HUES48 (cell line): ENCODE data around the gene SGF29.

Source experiments
- H3K27ac ChIP-seq: one replicate; pipeline ENCODE4 v1.7.0; 2013; ENCODE audit warnings: low read depth, low read length, inconsistent platforms
- H3K27me3 ChIP-seq: 2 replicates; pipeline ENCODE4 v1.6.1; 2013; ENCODE audit warnings: mild to moderate bottlenecking, low read length; ENCODE audit not compliant: control insufficient read depth, insufficient read depth
- H3K36me3 ChIP-seq: 2 replicates; pipeline ENCODE4 v1.6.1; 2013; ENCODE audit warnings: low read length; ENCODE audit not compliant: control insufficient read depth, insufficient read depth
- H3K4me1 ChIP-seq: 2 replicates; pipeline ENCODE4 v1.6.1; 2013; ENCODE audit warnings: mild to moderate bottlenecking, low read length; ENCODE audit not compliant: control insufficient read depth, insufficient read depth
- H3K4me3 ChIP-seq: 2 replicates; pipeline ENCODE4 v1.5.1; 2013; ENCODE audit warnings: mild to moderate bottlenecking, low read depth, low read length
- H3K9ac ChIP-seq: 2 replicates; pipeline ENCODE4 v1.6.1; 2013; ENCODE audit warnings: mild to moderate bottlenecking, low read depth, low read length, moderate library complexity
- H3K9me3 ChIP-seq: 2 replicates; pipeline ENCODE4 v1.6.1; 2013; ENCODE audit warnings: low read length; ENCODE audit not compliant: control insufficient read depth, insufficient read depth

Gene SGF29

DNA sequence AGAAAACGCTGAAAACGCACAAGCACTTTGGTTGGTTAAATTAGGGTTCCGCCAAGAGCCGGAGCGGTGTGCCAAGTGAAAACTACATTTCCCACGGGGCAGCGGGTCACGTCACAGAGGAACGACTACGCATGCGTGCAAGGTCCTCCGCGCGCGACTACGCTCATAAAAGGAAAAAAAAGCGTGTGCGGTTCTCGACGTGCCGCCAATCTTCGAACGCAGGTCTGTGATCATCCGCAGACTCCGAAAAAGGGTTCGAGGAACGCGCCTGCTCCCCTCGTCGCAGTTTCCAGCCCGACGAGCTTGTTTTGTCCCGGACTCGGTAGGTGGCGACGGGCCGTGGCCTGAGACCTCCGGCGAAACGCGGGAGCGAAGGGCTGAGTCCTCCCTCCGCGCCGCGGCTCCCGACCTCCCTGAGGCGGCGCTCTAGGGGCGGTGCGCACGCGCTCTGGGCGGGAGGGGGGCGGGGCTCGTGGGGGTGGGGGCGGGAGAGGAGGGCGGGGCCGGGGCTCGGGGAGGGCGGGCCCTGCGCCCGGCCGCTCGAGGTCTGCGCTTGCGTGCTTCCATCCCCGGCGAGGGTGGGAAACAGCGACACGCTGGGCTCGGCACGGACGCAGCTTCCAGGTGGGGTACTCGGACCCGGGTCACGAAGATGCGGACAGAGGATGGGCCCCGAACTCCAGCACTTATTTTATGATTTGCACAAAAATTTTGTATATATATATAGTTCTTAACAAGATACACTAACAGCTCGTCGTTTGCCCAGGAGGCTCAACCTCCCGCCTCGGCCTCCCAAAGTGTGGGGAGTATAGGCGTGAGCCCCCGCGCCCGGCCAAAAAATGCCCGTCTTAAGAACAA, at the start of gene SGF29:
Gene SGF29, plus strand, starts transcription at position 145 of the 858 bp plus-strand sequence. CDS start 27,150 bp downstream, outside the sequence.
- H3K9ac ChIP-seq: peak within 1 kb of the TSS; percentile 94
- peak within 1 kb of the TSS; percentile 99 for H3K27ac ChIP-seq
- H3K36me3 ChIP-seq: peaks cover 5% of the 10 kb centered on the region; the same call in 1 of the 2 replicates
- no peaks in the 10 kb centered on the region for H3K27me3 ChIP-seq
- no peaks in the 10 kb centered on the region for H3K4me1 ChIP-seq
- peak within 1 kb of the TSS; percentile 87 for H3K4me3 ChIP-seq
- no peaks in the 10 kb centered on the region for H3K9me3 ChIP-seq

DNA sequence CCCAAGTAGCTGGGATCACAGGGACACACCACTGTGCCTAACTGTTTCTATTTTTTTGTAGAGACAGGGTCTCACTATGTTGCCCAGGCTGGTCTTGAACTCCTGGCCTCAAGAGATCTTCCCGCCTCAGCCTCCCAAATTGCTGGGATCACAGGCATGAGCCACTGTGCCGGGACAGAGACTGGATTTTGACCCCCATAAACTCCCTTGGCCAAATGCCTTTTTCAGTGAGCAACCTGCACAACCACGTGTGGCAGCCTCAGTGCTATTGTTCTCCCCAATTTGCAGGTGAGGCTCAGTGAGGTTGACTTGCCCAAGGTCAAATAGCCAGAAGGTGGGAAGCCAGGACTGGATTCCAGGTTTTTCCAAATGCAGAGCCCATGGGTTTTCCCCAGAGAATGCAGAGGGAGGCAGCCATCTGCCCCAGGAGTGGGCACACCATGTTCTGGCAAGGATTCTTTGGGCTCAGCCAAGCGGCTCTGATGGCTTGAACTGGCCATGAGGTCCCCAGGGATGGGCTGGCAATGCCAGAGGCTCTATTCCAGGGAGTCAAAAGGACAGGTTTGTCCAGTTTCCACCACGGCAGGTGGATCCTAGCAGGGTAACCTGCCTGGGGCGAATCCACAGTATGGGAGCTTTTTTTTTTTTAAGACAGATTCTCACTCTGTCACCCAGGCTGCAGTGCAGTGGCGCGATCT, 48.9 kb upstream of the SGF29 start:
- Histone ChIP-seq H3K4me1 (no peaks in the 10 kb centered on the region), H3K9me3 (no peaks in the 10 kb centered on the region), H3K27ac (no peak overlapping the region), H3K4me3 (no peak overlapping the region), H3K36me3 (no peaks in the 10 kb centered on the region), H3K9ac (no peak overlapping the region), H3K27me3 (no peaks in the 10 kb centered on the region)

DNA sequence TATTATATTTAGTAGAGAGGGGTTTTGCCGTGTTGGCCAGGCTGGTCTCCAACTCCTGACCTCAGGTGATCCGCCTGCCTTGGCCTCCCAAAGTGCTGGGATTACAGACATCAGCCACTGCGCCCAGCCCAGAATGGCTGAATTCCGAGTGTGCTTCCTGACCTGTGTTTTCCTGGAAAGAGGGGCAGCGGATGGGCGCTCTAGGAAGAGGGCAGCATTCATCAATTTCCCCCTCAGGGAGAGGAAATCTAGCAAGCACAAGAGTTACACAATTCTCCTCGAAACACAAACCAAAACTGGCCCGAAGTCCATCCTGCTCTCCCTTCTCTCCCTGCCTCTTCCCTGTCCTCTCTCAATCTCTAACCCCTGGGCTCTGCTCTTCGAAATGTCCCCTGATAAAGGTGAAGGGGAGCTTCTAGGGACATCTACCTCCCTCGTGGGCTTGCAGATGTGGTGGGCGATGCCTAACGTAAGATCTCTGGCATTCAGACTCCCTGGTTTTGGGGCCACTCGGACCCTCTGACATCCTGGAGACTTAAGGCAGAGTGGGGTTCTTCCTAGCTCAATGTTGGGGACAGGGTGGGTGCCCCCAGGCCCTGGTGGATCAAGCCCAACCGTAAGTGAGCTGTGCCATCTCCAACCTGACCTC, 48.1 kb upstream of the SGF29 start:
- Histone ChIP-seq H3K9ac (no peak overlapping the region), H3K27me3 (no peaks in the 10 kb centered on the region), H3K4me1 (no peaks in the 10 kb centered on the region), H3K4me3 (no peak overlapping the region), H3K36me3 (no peaks in the 10 kb centered on the region), H3K27ac (no peak overlapping the region), H3K9me3 (no peaks in the 10 kb centered on the region)

DNA sequence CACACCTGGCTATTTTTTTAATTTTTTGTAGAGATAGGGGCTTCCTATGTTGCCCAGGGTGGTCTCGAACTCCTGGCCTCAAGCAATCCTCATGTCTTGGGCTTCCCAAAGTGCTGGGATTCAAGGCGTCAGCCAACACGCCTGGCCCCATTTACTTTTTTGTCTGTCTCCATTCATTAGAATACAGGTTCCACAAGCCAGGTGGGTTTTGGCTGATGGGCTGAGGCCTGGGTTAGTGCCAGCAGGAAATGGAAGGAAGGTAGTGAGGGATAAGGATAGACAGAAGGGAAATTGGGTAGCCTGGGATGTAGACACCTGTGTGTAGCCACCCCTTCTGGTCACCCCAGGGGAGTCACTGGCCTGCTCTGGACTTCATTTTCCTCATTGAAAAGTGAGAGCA, 42.7 kb upstream of the SGF29 start:
- Histone ChIP-seq H3K27me3 (no peaks in the 10 kb centered on the region), H3K4me1 (no peaks in the 10 kb centered on the region), H3K27ac (no peak overlapping the region), H3K9me3 (no peaks in the 10 kb centered on the region), H3K36me3 (no peaks in the 10 kb centered on the region), H3K4me3 (no peak overlapping the region), H3K9ac (no peak overlapping the region)

DNA sequence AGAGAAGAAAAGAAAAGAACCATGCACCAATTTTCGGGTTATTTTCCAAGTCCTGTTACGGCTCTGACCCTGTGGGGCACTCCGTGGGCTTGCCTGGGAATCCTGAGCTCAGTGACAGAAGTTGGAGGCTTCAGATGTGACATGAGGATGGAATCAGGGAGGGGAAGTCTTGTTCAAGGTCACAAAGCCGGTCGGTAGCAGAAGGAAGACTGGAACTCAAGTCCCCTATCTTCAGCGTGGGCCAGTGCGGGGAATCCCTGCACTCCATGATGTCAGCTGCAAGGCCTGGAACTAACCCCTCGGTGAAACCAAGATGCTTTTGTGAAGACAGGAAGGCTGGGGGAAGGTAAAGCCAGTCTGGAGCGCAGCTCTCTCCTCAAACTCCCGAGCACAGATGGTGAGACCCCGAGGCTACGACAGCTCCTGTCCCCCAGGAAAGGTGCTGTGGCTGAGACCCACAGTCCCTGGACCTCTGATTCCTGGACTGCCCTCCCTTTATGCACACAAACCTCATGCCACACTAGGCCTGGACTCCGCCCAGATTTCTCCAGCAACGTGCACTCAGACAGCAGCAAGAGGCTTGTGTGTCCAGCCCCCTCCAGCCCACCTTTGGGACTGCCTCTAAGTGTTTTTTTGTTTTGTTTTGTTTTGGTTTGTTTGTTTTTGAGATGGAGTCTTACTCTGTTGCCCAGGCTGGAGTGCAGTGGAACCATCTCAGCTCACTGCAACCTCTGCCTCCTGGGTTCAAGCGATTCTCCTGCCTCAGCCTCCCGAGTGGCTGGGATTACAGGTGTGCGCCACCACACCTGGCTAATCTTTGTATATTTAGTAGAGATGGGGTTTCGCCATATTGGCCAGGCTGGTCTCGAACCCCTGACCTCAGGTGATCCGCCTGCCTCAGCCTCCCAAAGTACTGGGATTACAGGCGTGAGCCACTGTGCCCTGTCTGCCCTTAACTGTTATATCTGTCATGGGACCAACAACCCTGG, 41.6 kb upstream of the SGF29 start:
- Histone ChIP-seq H3K9ac (no peak overlapping the region), H3K9me3 (no peaks in the 10 kb centered on the region), H3K27me3 (no peaks in the 10 kb centered on the region), H3K4me3 (no peak overlapping the region), H3K27ac (no peak overlapping the region), H3K36me3 (no peaks in the 10 kb centered on the region), H3K4me1 (no peaks in the 10 kb centered on the region)

DNA sequence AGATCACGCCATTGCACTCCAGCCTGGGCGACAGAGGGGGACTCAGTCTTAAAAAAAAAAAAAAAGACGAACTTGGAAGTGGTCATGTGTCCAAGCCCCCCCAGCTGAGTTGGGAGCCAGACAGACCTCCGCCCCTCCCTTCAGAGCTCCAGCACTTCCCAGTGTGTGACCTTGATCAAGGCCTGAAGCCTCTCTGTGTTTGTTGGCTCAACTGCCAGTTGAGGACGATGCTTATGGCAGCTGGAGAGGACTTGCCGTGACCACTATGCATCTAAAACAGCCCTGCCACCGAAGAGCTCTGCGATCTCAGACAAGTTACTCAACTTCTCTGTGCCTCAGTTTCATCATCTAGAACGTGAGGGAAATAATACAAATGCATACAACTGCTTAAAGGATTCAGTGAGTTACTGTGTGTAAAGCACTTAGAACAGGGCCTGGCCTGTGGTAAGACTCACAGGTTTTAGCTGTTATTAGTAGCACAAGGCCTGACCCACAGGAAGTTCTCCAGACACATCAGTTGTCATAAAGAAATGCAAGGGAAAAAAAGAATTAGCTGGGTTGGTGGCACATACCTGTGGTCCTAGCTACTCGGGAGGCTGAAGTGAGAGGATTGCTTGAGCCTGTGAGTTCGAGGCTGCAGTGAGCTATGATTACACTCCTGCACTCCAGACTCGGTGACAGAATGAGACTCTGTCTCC, 40.1 kb upstream of the SGF29 start:
- no peak overlapping the region for H3K9ac ChIP-seq
- H3K27me3 ChIP-seq: no peaks in the 10 kb centered on the region
- no peak overlapping the region for H3K27ac ChIP-seq
- H3K4me3 ChIP-seq: no peak overlapping the region
- H3K9me3 ChIP-seq: no peaks in the 10 kb centered on the region
- no peaks in the 10 kb centered on the region for H3K4me1 ChIP-seq
- no peaks in the 10 kb centered on the region for H3K36me3 ChIP-seq

DNA sequence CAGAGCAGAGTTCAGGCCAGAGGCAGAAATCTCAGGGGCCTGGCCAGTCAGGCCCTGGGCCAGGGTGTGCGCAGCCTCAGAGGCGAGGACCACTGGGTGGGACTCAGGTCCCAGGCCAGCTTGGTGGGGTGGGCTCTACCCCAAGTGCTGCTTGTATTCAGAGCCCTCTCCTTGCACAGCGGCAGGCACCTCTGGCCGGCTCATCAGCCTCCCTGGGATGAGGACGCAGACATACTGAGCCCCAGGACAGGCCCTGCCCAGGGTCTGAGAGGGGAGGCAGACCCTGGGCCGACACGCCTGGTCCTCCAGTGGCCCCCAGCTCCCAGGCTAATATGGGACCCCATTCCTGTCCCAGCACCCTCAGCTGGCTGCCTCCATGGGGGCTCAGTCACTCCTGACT, 39.5 kb upstream of the SGF29 start:
- no peaks in the 10 kb centered on the region for H3K27me3 ChIP-seq
- H3K4me3 ChIP-seq: no peak overlapping the region
- H3K27ac ChIP-seq: no peak overlapping the region
- no peaks in the 10 kb centered on the region for H3K36me3 ChIP-seq
- H3K4me1 ChIP-seq: no peaks in the 10 kb centered on the region
- no peak overlapping the region for H3K9ac ChIP-seq
- no peaks in the 10 kb centered on the region for H3K9me3 ChIP-seq

DNA sequence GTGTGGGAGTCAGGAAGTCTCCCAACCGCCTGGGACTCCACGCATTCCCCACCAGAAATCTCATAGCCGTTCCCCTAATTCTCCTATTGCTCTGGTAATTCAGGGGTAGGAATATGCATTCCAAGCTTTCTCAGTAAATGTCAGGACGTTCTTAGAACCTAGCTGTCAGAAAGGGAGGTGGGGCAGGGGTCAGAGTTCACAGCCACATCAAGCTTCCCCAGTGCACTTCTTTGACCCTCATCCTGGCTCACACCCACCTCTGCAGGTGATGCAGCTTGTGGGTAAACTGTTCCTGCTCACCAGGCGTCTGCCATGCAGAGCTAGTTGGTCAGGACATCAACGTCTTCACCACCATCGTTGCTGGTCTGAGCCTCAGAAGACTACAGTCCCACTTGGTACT, 33.0 kb upstream of the SGF29 start:
- H3K9me3 ChIP-seq: no peaks in the 10 kb centered on the region
- H3K9ac ChIP-seq: no peak overlapping the region
- H3K4me3 ChIP-seq: no peak overlapping the region
- H3K4me1 ChIP-seq: no peaks in the 10 kb centered on the region
- no peak overlapping the region for H3K27ac ChIP-seq
- H3K36me3 ChIP-seq: no peaks in the 10 kb centered on the region
- no peaks in the 10 kb centered on the region for H3K27me3 ChIP-seq

DNA sequence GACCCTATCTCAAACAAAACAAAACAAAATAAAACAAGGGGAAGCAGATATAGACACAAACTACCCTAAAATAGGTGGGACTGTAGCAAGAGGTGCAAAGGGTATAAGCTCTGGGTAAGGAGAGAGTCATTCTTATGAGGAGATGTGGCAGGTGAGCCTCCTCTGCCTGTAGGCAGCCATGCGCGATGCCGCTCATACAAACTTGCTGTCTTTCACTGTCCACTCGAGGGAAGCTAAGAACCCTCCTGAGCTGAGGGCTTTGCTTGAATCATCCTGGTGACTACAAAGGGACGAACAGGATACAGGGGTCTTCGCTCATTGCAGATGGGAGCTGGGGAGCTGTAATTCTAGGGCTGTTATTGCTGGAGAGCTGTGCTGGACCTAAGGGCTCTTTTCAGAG, 32.3 kb upstream of the SGF29 start:
- no peaks in the 10 kb centered on the region for H3K9me3 ChIP-seq
- H3K4me1 ChIP-seq: no peaks in the 10 kb centered on the region
- no peak overlapping the region for H3K9ac ChIP-seq
- no peak overlapping the region for H3K4me3 ChIP-seq
- H3K27me3 ChIP-seq: no peaks in the 10 kb centered on the region
- H3K27ac ChIP-seq: no peak overlapping the region
- H3K36me3 ChIP-seq: no peaks in the 10 kb centered on the region

DNA sequence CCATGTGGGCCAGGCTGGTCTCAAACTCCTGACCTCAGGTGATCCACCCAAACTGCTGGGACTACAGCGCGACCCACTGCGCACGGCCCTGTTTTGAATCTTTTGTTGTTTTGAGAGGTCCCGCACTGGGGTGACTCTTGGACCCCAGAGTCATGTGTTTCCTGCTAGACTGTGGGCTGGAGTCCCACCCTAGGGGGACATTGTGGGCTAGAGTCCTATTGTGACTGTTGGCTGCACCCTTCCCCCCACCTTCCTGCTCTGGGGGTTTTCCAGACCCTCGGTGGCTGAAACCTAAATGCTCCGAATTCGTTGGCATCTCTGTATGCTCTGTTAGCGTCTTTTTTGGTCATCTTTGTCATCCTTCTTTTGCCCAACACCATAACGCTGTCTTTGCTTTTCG, 30.9 kb upstream of the SGF29 start:
- Histone ChIP-seq H3K9ac (no peak overlapping the region), H3K4me1 (no peaks in the 10 kb centered on the region), H3K9me3 (no peaks in the 10 kb centered on the region), H3K27ac (no peak overlapping the region), H3K27me3 (no peaks in the 10 kb centered on the region), H3K4me3 (no peak overlapping the region), H3K36me3 (no peaks in the 10 kb centered on the region)
